ENCODE measurements around the gene TPCN1. TPM values are rescaled to one million over a fixed set of nuclear protein-coding genes. Genes with fewer than 3 reads are reported as not detected.

TPCN1 gene
- total RNA-seq, 1 experiment from 2014 or later = 32.7 TPM

GRCh38 chr12:113278633-113279032 lies 57.4 kb downstream of the TPCN1 start:
- no peaks in the 10 kb centered on the region for H3K4me1 Mint-ChIP-seq
- no peaks in the 10 kb centered on the region for H3K9me3 Mint-ChIP-seq
- ChIA-PET POLR2A (no interaction called here), CTCF (no interaction called here)
- DNase-seq (ENCODE audit: low spot score) (no peak), ATAC-seq (no peak)
- H3K36me3 Mint-ChIP-seq = peaks cover 8% of the 10 kb centered on the region; the same call in 1 of the 2 replicates
- no peak for TF ChIP-seq ZNF512 (CRISPR knock-in tag; IDR thresholded peaks at IDR 0.05; ENCODE audit: borderline replicate concordance)
- no peak for TF ChIP-seq STAT6 (CRISPR knock-in tag; conservative IDR thresholded peaks at IDR 0.05; ENCODE audit: low read depth)
- no peak for TF ChIP-seq NR1H2 (CRISPR knock-in tag; IDR thresholded peaks at IDR 0.05)
- no peaks in the 10 kb centered on the region for H3K27me3 Mint-ChIP-seq (ENCODE audit: low read depth)
- no peak overlapping the region for H3K27ac Mint-ChIP-seq
- no peak overlapping the region for H3K4me3 Mint-ChIP-seq

- no peak for TF ChIP-seq SP1 (CRISPR knock-in tag; conservative IDR thresholded peaks at IDR 0.05)
- no peak for TF ChIP-seq ZMAT4 (CRISPR knock-in tag; IDR thresholded peaks at IDR 0.05)
- TF ChIP-seq ZNF416 (CRISPR knock-in tag; IDR thresholded peaks at IDR 0.05) = no peak
- no peak for TF ChIP-seq ZNF317 (CRISPR knock-in tag; IDR thresholded peaks at IDR 0.05; ENCODE audit: borderline replicate concordance, low read depth)
- no peak for TF ChIP-seq ZNF396 (CRISPR knock-in tag; IDR thresholded peaks at IDR 0.05; ENCODE audit: borderline replicate concordance)
- no peak for TF ChIP-seq FOXP4 (CRISPR knock-in tag; IDR thresholded peaks at IDR 0.05)
- no peak for TF ChIP-seq SMAD4 (CRISPR knock-in tag; IDR thresholded peaks at IDR 0.05)
- no peak for TF ChIP-seq MYBL2 (CRISPR knock-in tag; IDR thresholded peaks at IDR 0.05)
- TF ChIP-seq ZNF263 (CRISPR knock-in tag; IDR thresholded peaks at IDR 0.05; ENCODE audit: low read depth) = no peak
- TF ChIP-seq MLX (CRISPR knock-in tag; IDR thresholded peaks at IDR 0.05) = no peak
- no peak for TF ChIP-seq ATF6 (CRISPR knock-in tag; IDR thresholded peaks at IDR 0.05)
- TF ChIP-seq E2F5 (CRISPR knock-in tag; IDR thresholded peaks at IDR 0.05) = no peak
- TF ChIP-seq CREB1 (CRISPR knock-in tag; IDR thresholded peaks at IDR 0.05) = no peak
- TF ChIP-seq ZNF138 (CRISPR knock-in tag; conservative IDR thresholded peaks at IDR 0.05) = no peak
- no peak for TF ChIP-seq TCF7 (CRISPR knock-in tag; IDR thresholded peaks at IDR 0.05; ENCODE audit: low read depth)
- peaks cover 3% of the 10 kb centered on the region; the same call in 1 of the 2 replicates for H3K36me3 Mint-ChIP-seq
- no peaks in the 10 kb centered on the region for H3K9me3 Mint-ChIP-seq
- ChIA-PET POLR2A (no interaction called here), CTCF (interaction anchor here (1.8 kb wide), 1 partner anchor 90 kb away, joined by 4 read pairs; no protein-coding TSS in a partner anchor)
- H3K27me3 Mint-ChIP-seq (ENCODE audit: low read depth) = no peaks in the 10 kb centered on the region
- H3K4me1 Mint-ChIP-seq = 0 out of 2 replicates have a peak, but pooled peaks cover 4% of the 10 kb centered on the region
- peak overlapping the region; percentile 45; the same call in 1 of the 2 replicates for H3K27ac Mint-ChIP-seq
- DNase-seq (ENCODE audit: low spot score) (no peak), ATAC-seq (no peak)
- H3K4me3 Mint-ChIP-seq = no peak overlapping the region
Measured at GRCh38 chr12:113284751-113285150, 63.5 kb downstream of the TPCN1 start.
